H1 (cell line): ENCODE results near the gene LITAF. TPM values are rescaled to one million over a fixed set of nuclear protein-coding genes. Genes with fewer than 3 reads are reported as not detected.

ENCODE experiments used
- CBX8 ChIP-seq: fragments of 300-800, 300-1000 bp; sonication (generic); IDR thresholded peaks from 2 replicates; pipeline ENCODE4 v1.7.1; 2016; ENCODE audit warnings: low read depth, low read length, borderline replicate concordance
- FOSL1 ChIP-seq: IDR thresholded peaks from 2 replicates; pipeline ENCODE4 v1.6.1; 2011; ENCODE audit warnings: mild to moderate bottlenecking, low read depth, low read length, moderate library complexity; ENCODE audit not compliant: insufficient read depth
- HDAC6 ChIP-seq: IDR thresholded peaks from one replicate; pipeline ENCODE4 v1.7.1; 2012; ENCODE audit warnings: low read depth, mild to moderate bottlenecking, inconsistent platforms, low read length, moderate library complexity
- NANOG ChIP-seq: IDR thresholded peaks from 2 replicates; pipeline ENCODE4 v1.6.1; 2011; ENCODE audit warnings: low read length, low read depth, mild to moderate bottlenecking, inconsistent platforms; ENCODE audit not compliant: insufficient read depth, poor library complexity, severe bottlenecking
- SIX5 ChIP-seq: IDR thresholded peaks from 2 replicates; pipeline ENCODE4 v1.6.1; 2011; ENCODE audit warnings: mild to moderate bottlenecking, low read depth, low read length
- polyA plus RNA-seq, 7 experiments: library from polyadenylated mRNA; depleted of rRNA in 3 of 7; stranded (reverse) in 5 of 7; unstranded in 2 of 7; fragments of >200 nt in 5 of 7; fragments of 200-250 nt in 2 of 7; gene quantifications; 1 replicate in 5 of 7; 2 replicates in 1 of 7; 4 replicates in 1 of 7; pipeline versions ENCODE4 v1.2.1 to v1.2.3, GENCODE V29; 2011 to 2013; ENCODE audit warnings: missing spikeins in 2 of 7, mixed read lengths in 2 of 7
- total RNA-seq: library from RNA; stranded (reverse); fragmentation: NEBNext Ultra II Directional; extraction: Animal tissue kit (Norgen Biotek cat#: 25700); gene quantifications from 2 replicates; pipeline ENCODE4 v1.2.1, GENCODE V29; 2021

LITAF gene
- total and polyA plus RNA-seq, 2 of the 8 experiments (the other 6 are each of a cell fraction or from before 2014, with no cell fraction given) = 165 to 205 TPM

- no peak for TF ChIP-seq NANOG
- no peak for TF ChIP-seq SIX5
- TF ChIP-seq FOSL1 = no peak
- no peak for TF ChIP-seq CBX8
- no peak for TF ChIP-seq HDAC6
These were observed 47.6 kb upstream of the LITAF start (continued) for GRCh38 chr16:11634312-11634711.
